Fibroblast of lung (primary cell): Measurements from ENCODE around the gene UQCC5. TPM values are rescaled to one million over a fixed set of nuclear protein-coding genes. Genes with fewer than 3 reads are reported as not detected.

Source experiments
- DNase-seq, 2 donors: peaks; one replicate each; pipeline versions ENCODE4 v3.0.0 to v3.0.0-alpha.2; 2010; ENCODE audit warnings: low read depth in 2 of 2
- H2AFZ ChIP-seq: 2 replicates; pipeline ENCODE4 v1.5.1; 2012; ENCODE audit warnings: low read length, control low read depth, inconsistent platforms
- H3K27ac ChIP-seq: 2 replicates; pipeline ENCODE4 v1.5.1; 2011; ENCODE audit warnings: low read length, control low read depth; ENCODE audit not compliant: insufficient read depth
- H3K27me3 ChIP-seq: 2 replicates; pipeline ENCODE4 v1.5.1; 2011; ENCODE audit warnings: mild to moderate bottlenecking, low read length; ENCODE audit not compliant: control insufficient read depth, insufficient read depth
- H3K36me3 ChIP-seq: 2 replicates; pipeline ENCODE4 v1.5.1; 2011; ENCODE audit warnings: low read length; ENCODE audit not compliant: control insufficient read depth, insufficient read depth
- H3K4me1 ChIP-seq: 2 replicates; pipeline ENCODE4 v1.5.1; 2011; ENCODE audit warnings: low read length; ENCODE audit not compliant: control insufficient read depth, insufficient read depth; ENCODE audit errors: extremely low read depth
- H3K4me2 ChIP-seq: 2 replicates; pipeline ENCODE4 v1.5.1; 2011; ENCODE audit warnings: low read length, control low read depth; ENCODE audit not compliant: insufficient read depth; ENCODE audit errors: extremely low read depth
- H3K4me3 ChIP-seq, 4 experiments: fragments of 200-600 bp in 1 of 4; sonication (generic) in 1 of 4; replicated peaks in 1 of 4; 2 replicates each; pipeline ENCODE4 v1.5.1; 2011 to 2016; ENCODE audit warnings: low read length in 4 of 4, low read depth in 3 of 4, mild to moderate bottlenecking in 3 of 4, control low read depth in 2 of 4, inconsistent platforms in 1 of 4, mixed read lengths in 1 of 4; ENCODE audit not compliant: insufficient read depth in 1 of 4; ENCODE audit errors: control extremely low read depth in 1 of 4
- H3K79me2 ChIP-seq: 2 replicates; pipeline ENCODE4 v1.5.1; 2012; ENCODE audit warnings: mild to moderate bottlenecking, low read length, inconsistent platforms; ENCODE audit not compliant: control insufficient read depth, insufficient read depth
- H3K9ac ChIP-seq: 2 replicates; pipeline ENCODE4 v1.5.1; 2011; ENCODE audit warnings: mild to moderate bottlenecking, low read length, control low read depth; ENCODE audit not compliant: insufficient read depth
- H3K9me3 ChIP-seq: 2 replicates; pipeline ENCODE4 v1.5.1; 2012; ENCODE audit warnings: low read depth, low read length; ENCODE audit not compliant: control insufficient read depth, insufficient read depth
- H4K20me1 ChIP-seq: 2 replicates; pipeline ENCODE4 v1.5.1; 2011; ENCODE audit warnings: low read length; ENCODE audit not compliant: control insufficient read depth, insufficient read depth; ENCODE audit errors: extremely low read depth
- CTCF ChIP-seq, 2 donors: IDR thresholded peaks in 1 of 2; conservative IDR thresholded peaks in 1 of 2; 1 replicate in 1 of 2; 2 replicates in 1 of 2; pipeline ENCODE4 v1.5.1; 2011 to 2012; ENCODE audit warnings: low read length in 2 of 2, control low read depth in 1 of 2, inconsistent platforms in 1 of 2, low read depth in 1 of 2, mild to moderate bottlenecking in 1 of 2
- EZH2 ChIP-seq: IDR thresholded peaks from 2 replicates; pipeline ENCODE4 v1.5.1; 2012; ENCODE audit warnings: low read length, control low read depth, mild to moderate bottlenecking; ENCODE audit errors: missing control alignments
- polyA minus RNA-seq: library from RNA; depleted of rRNA, polyadenylated mRNA; stranded (reverse); fragments of >200 nt; gene quantifications from 2 replicates; pipeline ENCODE4 v1.2.3, GENCODE V29; 2011; ENCODE audit warnings: low replicate concordance
- polyA plus RNA-seq, 2 donors: library from polyadenylated mRNA; depleted of rRNA in 1 of 2; stranded (reverse) in 1 of 2; unstranded in 1 of 2; fragments of >200 nt; gene quantifications; 2 replicates each; pipeline ENCODE4 v1.2.1, GENCODE V29; 2011 to 2012; ENCODE audit warnings: missing spikeins in 1 of 2
- total RNA-seq: library from RNA; depleted of rRNA; stranded (reverse); fragments of >200 nt; gene quantifications from 2 replicates; pipeline ENCODE4 v1.2.1, GENCODE V29; 2014

Gene UQCC5
- total RNA-seq (5.1 and 9.4 TPM in 2 replicates), polyA plus RNA-seq (12.3 and 13.8 TPM in 2 replicates), polyA minus RNA-seq (4.7 and 15.7 TPM in 2 replicates)
- 59.2 and 79.3 TPM in 2 replicates for polyA plus RNA-seq (2012)

GRCh38 chr3:52536369-52537164, at the start of gene UQCC5:
TSS of gene UQCC5 (plus strand) at chr3:52536605. CDS start at chr3:52536756, 151 bp downstream.
- Histone ChIP-seq H3K27ac (peak within 1 kb of the TSS; percentile 92), H3K4me3 (peak within 1 kb of the TSS; percentile 78 to 92 (median 88)), H3K4me1 (peaks cover 11% of the 10 kb centered on the region), H3K36me3 (no peaks in the 10 kb centered on the region), H3K27me3 (no peaks in the 10 kb centered on the region), H4K20me1 (no peaks in the 10 kb centered on the region), H3K79me2 (peaks cover 46% of the 10 kb centered on the region), H3K9ac (peak within 1 kb of the TSS; percentile 87), H3K4me2 (peak within 1 kb of the TSS; percentile 99), H2AFZ (peak within 1 kb of the TSS; percentile 54), H3K9me3 (no peaks in the 10 kb centered on the region)
- DNase-seq = peak; percentile 98 to 99
- TF ChIP-seq EZH2 = no peak
- TF ChIP-seq CTCF (conservative IDR thresholded peaks at IDR 0.05 in 1 of 2, IDR thresholded peaks at IDR 0.05 in 1 of 2; ENCODE audit: low read depth in 1 of 2, low read length in 2 of 2) = no peak

GRCh38 chr3:52487050-52487787, 49.2 kb upstream of the UQCC5 start:
- TF ChIP-seq CTCF (conservative IDR thresholded peaks at IDR 0.05 in 1 of 2, IDR thresholded peaks at IDR 0.05 in 1 of 2; ENCODE audit: low read depth in 1 of 2, low read length in 2 of 2) = no peak
- no peak for TF ChIP-seq EZH2
- Histone ChIP-seq H3K27me3 (no peaks in the 10 kb centered on the region), H4K20me1 (no peaks in the 10 kb centered on the region), H3K9ac (no peak overlapping the region), H3K4me1 (peaks cover 20% of the 10 kb centered on the region), H3K4me2 (no peak overlapping the region), H3K79me2 (no peaks in the 10 kb centered on the region), H3K4me3 (no peak overlapping the region), H3K27ac (no peak overlapping the region), H3K9me3 (no peaks in the 10 kb centered on the region), H2AFZ (no peak overlapping the region), H3K36me3 (peaks cover 60% of the 10 kb centered on the region)
- DNase-seq = no peak
